H1 (cell line): ENCODE data around the gene GSE1. TPM values are rescaled to one million over a fixed set of nuclear protein-coding genes. Genes with fewer than 3 reads are reported as not detected.

Experiments
- BRCA1 ChIP-seq: IDR thresholded peaks from 2 replicates; pipeline ENCODE4 v1.6.1; 2012; ENCODE audit warnings: low read depth, low read length, improper control_type of control experiment
- CREB1 ChIP-seq: IDR thresholded peaks from 2 replicates; pipeline ENCODE4 v1.6.1; 2012; ENCODE audit warnings: inconsistent platforms
- HDAC6 ChIP-seq: IDR thresholded peaks from one replicate; pipeline ENCODE4 v1.7.1; 2012; ENCODE audit warnings: low read depth, mild to moderate bottlenecking, inconsistent platforms, low read length, moderate library complexity
- polyA plus RNA-seq, 7 experiments: library from polyadenylated mRNA; depleted of rRNA in 3 of 7; stranded (reverse) in 5 of 7; unstranded in 2 of 7; fragments of >200 nt in 5 of 7; fragments of 200-250 nt in 2 of 7; gene quantifications; 1 replicate in 5 of 7; 2 replicates in 1 of 7; 4 replicates in 1 of 7; pipeline versions ENCODE4 v1.2.1 to v1.2.3, GENCODE V29; 2011 to 2013; ENCODE audit warnings: missing spikeins in 2 of 7, mixed read lengths in 2 of 7
- total RNA-seq: library from RNA; stranded (reverse); fragmentation: NEBNext Ultra II Directional; extraction: Animal tissue kit (Norgen Biotek cat#: 25700); gene quantifications from 2 replicates; pipeline ENCODE4 v1.2.1, GENCODE V29; 2021
- TF ChIP-seq, protein P1 (sequence below): fragments of 300-600 bp; sonication (generic); IDR thresholded peaks from 2 replicates; pipeline ENCODE4 v1.7.1; 2012; ENCODE audit warnings: low read length, moderate library complexity, mild to moderate bottlenecking, inconsistent platforms; ENCODE audit not compliant: insufficient replicate concordance

GSE1 gene
- total and polyA plus RNA-seq, 2 of the 8 experiments (the other 6 are each of a cell fraction or from before 2014, with no cell fraction given): 26.0 to 65.6 TPM

DNA sequence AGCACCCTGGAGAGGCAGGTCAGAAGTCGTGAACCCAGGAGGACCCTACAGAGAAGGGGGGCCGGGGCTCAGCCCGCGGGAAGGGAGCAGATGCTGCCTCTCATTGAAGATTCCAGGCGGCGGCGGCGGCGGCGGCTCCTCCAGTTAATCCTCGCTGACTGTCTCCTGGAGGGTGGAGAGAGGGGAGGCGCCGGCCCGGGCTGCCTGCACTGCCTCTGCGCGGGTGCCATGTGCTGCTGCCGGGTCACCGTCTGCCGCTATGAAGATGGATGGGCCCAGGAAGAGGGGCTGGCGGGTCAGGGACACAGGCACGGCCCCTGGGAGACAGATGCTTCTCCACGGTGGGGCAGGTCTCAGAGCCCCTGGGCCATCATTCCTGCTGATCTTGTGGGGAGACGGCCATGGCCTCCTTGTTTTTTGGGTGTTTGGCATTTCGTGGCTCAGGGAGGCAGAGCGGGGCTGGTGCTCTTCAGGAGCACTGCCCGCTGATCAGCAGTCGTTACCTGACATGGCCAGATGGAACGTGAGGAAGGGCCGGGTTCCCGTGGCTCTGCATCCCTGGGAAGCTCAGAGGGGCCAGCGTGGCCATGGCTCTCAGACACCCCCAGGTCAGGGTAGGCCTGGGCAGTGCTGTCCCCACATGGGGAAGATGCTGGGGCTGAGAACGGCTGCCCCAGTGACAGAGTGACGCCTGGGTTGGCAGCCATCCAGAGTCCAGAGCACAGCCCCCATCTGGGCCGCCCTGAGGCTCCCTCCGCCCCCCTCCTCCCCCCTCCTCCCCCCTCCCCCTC, 39.5 kb downstream of the GSE1 start (continued):
- TF ChIP-seq, protein P1, sequence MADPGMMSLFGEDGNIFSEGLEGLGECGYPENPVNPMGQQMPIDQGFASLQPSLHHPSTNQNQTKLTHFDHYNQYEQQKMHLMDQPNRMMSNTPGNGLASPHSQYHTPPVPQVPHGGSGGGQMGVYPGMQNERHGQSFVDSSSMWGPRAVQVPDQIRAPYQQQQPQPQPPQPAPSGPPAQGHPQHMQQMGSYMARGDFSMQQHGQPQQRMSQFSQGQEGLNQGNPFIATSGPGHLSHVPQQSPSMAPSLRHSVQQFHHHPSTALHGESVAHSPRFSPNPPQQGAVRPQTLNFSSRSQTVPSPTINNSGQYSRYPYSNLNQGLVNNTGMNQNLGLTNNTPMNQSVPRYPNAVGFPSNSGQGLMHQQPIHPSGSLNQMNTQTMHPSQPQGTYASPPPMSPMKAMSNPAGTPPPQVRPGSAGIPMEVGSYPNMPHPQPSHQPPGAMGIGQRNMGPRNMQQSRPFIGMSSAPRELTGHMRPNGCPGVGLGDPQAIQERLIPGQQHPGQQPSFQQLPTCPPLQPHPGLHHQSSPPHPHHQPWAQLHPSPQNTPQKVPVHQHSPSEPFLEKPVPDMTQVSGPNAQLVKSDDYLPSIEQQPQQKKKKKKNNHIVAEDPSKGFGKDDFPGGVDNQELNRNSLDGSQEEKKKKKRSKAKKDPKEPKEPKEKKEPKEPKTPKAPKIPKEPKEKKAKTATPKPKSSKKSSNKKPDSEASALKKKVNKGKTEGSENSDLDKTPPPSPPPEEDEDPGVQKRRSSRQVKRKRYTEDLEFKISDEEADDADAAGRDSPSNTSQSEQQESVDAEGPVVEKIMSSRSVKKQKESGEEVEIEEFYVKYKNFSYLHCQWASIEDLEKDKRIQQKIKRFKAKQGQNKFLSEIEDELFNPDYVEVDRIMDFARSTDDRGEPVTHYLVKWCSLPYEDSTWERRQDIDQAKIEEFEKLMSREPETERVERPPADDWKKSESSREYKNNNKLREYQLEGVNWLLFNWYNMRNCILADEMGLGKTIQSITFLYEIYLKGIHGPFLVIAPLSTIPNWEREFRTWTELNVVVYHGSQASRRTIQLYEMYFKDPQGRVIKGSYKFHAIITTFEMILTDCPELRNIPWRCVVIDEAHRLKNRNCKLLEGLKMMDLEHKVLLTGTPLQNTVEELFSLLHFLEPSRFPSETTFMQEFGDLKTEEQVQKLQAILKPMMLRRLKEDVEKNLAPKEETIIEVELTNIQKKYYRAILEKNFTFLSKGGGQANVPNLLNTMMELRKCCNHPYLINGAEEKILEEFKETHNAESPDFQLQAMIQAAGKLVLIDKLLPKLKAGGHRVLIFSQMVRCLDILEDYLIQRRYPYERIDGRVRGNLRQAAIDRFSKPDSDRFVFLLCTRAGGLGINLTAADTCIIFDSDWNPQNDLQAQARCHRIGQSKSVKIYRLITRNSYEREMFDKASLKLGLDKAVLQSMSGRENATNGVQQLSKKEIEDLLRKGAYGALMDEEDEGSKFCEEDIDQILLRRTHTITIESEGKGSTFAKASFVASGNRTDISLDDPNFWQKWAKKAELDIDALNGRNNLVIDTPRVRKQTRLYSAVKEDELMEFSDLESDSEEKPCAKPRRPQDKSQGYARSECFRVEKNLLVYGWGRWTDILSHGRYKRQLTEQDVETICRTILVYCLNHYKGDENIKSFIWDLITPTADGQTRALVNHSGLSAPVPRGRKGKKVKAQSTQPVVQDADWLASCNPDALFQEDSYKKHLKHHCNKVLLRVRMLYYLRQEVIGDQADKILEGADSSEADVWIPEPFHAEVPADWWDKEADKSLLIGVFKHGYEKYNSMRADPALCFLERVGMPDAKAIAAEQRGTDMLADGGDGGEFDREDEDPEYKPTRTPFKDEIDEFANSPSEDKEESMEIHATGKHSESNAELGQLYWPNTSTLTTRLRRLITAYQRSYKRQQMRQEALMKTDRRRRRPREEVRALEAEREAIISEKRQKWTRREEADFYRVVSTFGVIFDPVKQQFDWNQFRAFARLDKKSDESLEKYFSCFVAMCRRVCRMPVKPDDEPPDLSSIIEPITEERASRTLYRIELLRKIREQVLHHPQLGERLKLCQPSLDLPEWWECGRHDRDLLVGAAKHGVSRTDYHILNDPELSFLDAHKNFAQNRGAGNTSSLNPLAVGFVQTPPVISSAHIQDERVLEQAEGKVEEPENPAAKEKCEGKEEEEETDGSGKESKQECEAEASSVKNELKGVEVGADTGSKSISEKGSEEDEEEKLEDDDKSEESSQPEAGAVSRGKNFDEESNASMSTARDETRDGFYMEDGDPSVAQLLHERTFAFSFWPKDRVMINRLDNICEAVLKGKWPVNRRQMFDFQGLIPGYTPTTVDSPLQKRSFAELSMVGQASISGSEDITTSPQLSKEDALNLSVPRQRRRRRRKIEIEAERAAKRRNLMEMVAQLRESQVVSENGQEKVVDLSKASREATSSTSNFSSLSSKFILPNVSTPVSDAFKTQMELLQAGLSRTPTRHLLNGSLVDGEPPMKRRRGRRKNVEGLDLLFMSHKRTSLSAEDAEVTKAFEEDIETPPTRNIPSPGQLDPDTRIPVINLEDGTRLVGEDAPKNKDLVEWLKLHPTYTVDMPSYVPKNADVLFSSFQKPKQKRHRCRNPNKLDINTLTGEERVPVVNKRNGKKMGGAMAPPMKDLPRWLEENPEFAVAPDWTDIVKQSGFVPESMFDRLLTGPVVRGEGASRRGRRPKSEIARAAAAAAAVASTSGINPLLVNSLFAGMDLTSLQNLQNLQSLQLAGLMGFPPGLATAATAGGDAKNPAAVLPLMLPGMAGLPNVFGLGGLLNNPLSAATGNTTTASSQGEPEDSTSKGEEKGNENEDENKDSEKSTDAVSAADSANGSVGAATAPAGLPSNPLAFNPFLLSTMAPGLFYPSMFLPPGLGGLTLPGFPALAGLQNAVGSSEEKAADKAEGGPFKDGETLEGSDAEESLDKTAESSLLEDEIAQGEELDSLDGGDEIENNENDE: no peak
- TF ChIP-seq CREB1 (no peak), BRCA1 (no peak), HDAC6 (no peak)
